PFSK-1 (cell line): ENCODE results near the gene NLGN4X.

ENCODE experiments used
- FOXP2 ChIP-seq: optimal IDR thresholded peaks from 2 replicates; pipeline ENCODE3; 2011; ENCODE audit warnings: borderline replicate concordance, control low read depth, inconsistent platforms; ENCODE audit not compliant: insufficient read depth; ENCODE audit errors: extremely low read length, extremely low read depth
- POLR2AphosphoS5 ChIP-seq: IDR thresholded peaks from 2 replicates; pipeline ENCODE4 v1.6.1; 2012; ENCODE audit warnings: low read depth, mild to moderate bottlenecking, control low read depth, low read length, moderate library complexity
- REST ChIP-seq, 2 experiments: IDR thresholded peaks; 2 replicates each; pipeline versions ENCODE4 v1.6.1 to v1.8.0; 2011 to 2012; ENCODE audit warnings: low read depth in 2 of 2, low read length in 2 of 2, control low read depth in 1 of 2, inconsistent platforms in 1 of 2, mild to moderate bottlenecking in 1 of 2, moderate library complexity in 1 of 2; ENCODE audit not compliant: insufficient read depth in 1 of 2
- SIN3A ChIP-seq: IDR thresholded peaks from 2 replicates; pipeline ENCODE4 v1.6.1; 2012; ENCODE audit warnings: mild to moderate bottlenecking, low read length, moderate library complexity, borderline replicate concordance; ENCODE audit not compliant: insufficient read depth
- TAF1 ChIP-seq: IDR thresholded peaks from 2 replicates; pipeline ENCODE4 v1.6.1; 2012; ENCODE audit warnings: low read length, control low read depth, borderline replicate concordance; ENCODE audit not compliant: insufficient read depth

NLGN4X gene

GRCh38 chrX:5867778-5868177, 360.9 kb downstream of the NLGN4X start:
- TF ChIP-seq REST (IDR thresholded peaks at IDR 0.05; ENCODE audit: insufficient read depth in 1 of 2, low read depth in 2 of 2, low read length in 2 of 2) (no peak), SIN3A (no peak), FOXP2 (no peak), POLR2AphosphoS5 (no peak), TAF1 (no peak)

GRCh38 chrX:5857232-5857631, 371.4 kb downstream of the NLGN4X start:
- TF ChIP-seq TAF1 (no peak), FOXP2 (no peak), SIN3A (no peak), REST (IDR thresholded peaks at IDR 0.05; ENCODE audit: insufficient read depth in 1 of 2, low read depth in 2 of 2, low read length in 2 of 2) (no peak), POLR2AphosphoS5 (no peak)

- no peak for TF ChIP-seq REST (IDR thresholded peaks at IDR 0.05; ENCODE audit: insufficient read depth in 1 of 2, low read depth in 2 of 2, low read length in 2 of 2)
- TF ChIP-seq FOXP2 = no peak
- TF ChIP-seq TAF1 = no peak
- TF ChIP-seq SIN3A = no peak
- no peak for TF ChIP-seq POLR2AphosphoS5
Observed at GRCh38 chrX:5852941-5853340, 375.7 kb downstream of the NLGN4X start.

GRCh38 chrX:5842601-5843000, 386.1 kb downstream of the NLGN4X start:
- no peak for TF ChIP-seq SIN3A
- no peak for TF ChIP-seq REST (IDR thresholded peaks at IDR 0.05; ENCODE audit: insufficient read depth in 1 of 2, low read depth in 2 of 2, low read length in 2 of 2)
- TF ChIP-seq TAF1 = no peak
